GM23338 (cell line): ENCODE data around the gene CCDC197. TPM values are rescaled to one million over a fixed set of nuclear protein-coding genes. Genes with fewer than 3 reads are reported as not detected.

ENCODE experiments used
- ATAC-seq: fragments of 200-7000 bp; cut with Tn5 transposase; 3 replicates; pipeline ENCODE4 v1.9.1; 2020
- DNase-seq: peaks from one replicate; pipeline ENCODE4 v3.0.0-alpha.2; 2015; ENCODE audit warnings: low spot score
- H2AFZ ChIP-seq: fragments of 200-600 bp; sonication (generic); 2 replicates; pipeline ENCODE4 v1.8.0; 2016; ENCODE audit warnings: antibody characterized with exemption, mild to moderate bottlenecking, moderate library complexity
- H3F3A ChIP-seq: fragments of 200-600 bp; sonication (generic); replicated peaks from 2 replicates; pipeline ENCODE4 v1.8.0; 2017; ENCODE audit warnings: antibody characterized with exemption, mixed run types, low read depth
- H3K27ac ChIP-seq: fragments of 200-600 bp; sonication (generic); 2 replicates; pipeline ENCODE4 v1.6.1; 2016; ENCODE audit warnings: low read depth
- H3K27me3 ChIP-seq: fragments of 200-600 bp; sonication (generic); 2 replicates; pipeline ENCODE4 v1.8.0; 2016; ENCODE audit warnings: mild to moderate bottlenecking, mixed run types, moderate library complexity; ENCODE audit not compliant: insufficient read depth
- H3K36me3 ChIP-seq: fragments of 200-600 bp; sonication (generic); 2 replicates; pipeline ENCODE4 v1.8.0; 2016; ENCODE audit warnings: mild to moderate bottlenecking; ENCODE audit not compliant: insufficient read depth
- H3K4me1 ChIP-seq: fragments of 200-600 bp; sonication (generic); 2 replicates; pipeline ENCODE4 v1.8.0; 2016; ENCODE audit warnings: mild to moderate bottlenecking, moderate library complexity; ENCODE audit not compliant: insufficient read depth
- H3K4me2 ChIP-seq: fragments of 200-600 bp; sonication (generic); 2 replicates; pipeline ENCODE4 v1.7.1; 2017; ENCODE audit warnings: mixed run types
- H3K4me3 ChIP-seq: fragments of 200-600 bp; sonication (generic); 2 replicates; pipeline ENCODE4 v1.6.1; 2016; ENCODE audit warnings: mixed run types
- H3K79me2 ChIP-seq: fragments of 200-600 bp; sonication (generic); replicated peaks from 2 replicates; pipeline ENCODE4 v1.8.0; 2017; ENCODE audit warnings: mild to moderate bottlenecking; ENCODE audit not compliant: insufficient read depth
- H3K9me2 ChIP-seq: fragments of 200-600 bp; sonication (generic); 2 replicates; pipeline ENCODE4 v1.8.0; 2017; ENCODE audit not compliant: insufficient read depth
- H4K20me1 ChIP-seq: fragments of 200-600 bp; sonication (generic); replicated peaks from 2 replicates; pipeline ENCODE4 v1.8.0; 2017; ENCODE audit warnings: mild to moderate bottlenecking; ENCODE audit not compliant: insufficient read depth
- H3K27ac Mint-ChIP-seq: 2 replicates; pipeline ENCODE4 v1.8.0; 2020; ENCODE audit warnings: inconsistent platforms, mild to moderate bottlenecking, moderate library complexity, mixed read lengths
- H3K27me3 Mint-ChIP-seq: 3 replicates; pipeline ENCODE4 v1.8.0; 2022; ENCODE audit warnings: low read depth, mild to moderate bottlenecking, moderate library complexity, mixed read lengths, inconsistent platforms; ENCODE audit not compliant: insufficient read depth, poor library complexity
- H3K36me3 Mint-ChIP-seq: 3 replicates; pipeline ENCODE4 v1.8.0; 2021; ENCODE audit warnings: low read depth, mild to moderate bottlenecking, inconsistent platforms, moderate library complexity, mixed read lengths
- H3K4me1 Mint-ChIP-seq: 3 replicates; pipeline ENCODE4 v1.8.0; 2020; ENCODE audit warnings: mild to moderate bottlenecking, inconsistent platforms, mixed read lengths
- H3K4me3 Mint-ChIP-seq: 3 replicates; pipeline ENCODE4 v1.8.0; 2021; ENCODE audit warnings: moderate library complexity, mild to moderate bottlenecking, inconsistent platforms, mixed read lengths
- H3K9me3 Mint-ChIP-seq: 3 replicates; pipeline ENCODE4 v1.8.0; 2020; ENCODE audit warnings: moderate library complexity, mild to moderate bottlenecking, inconsistent platforms, mixed read lengths
- CREB1 ChIP-seq: fragments of 250-450 bp; sonication (Bioruptor Pico); IDR thresholded peaks from 2 replicates; pipeline ENCODE4 v1.5.0; 2020; ENCODE audit warnings: low read depth, mild to moderate bottlenecking, moderate library complexity
- ETS1 ChIP-seq: IDR thresholded peaks from 2 replicates; pipeline ENCODE4 v1.6.1; 2016; ENCODE audit warnings: antibody characterized with exemption
- EZH2 ChIP-seq: fragments of 200-600 bp; sonication (generic); IDR thresholded peaks from one replicate; pipeline ENCODE4 v1.8.0; 2017; ENCODE audit warnings: antibody characterized with exemption, mild to moderate bottlenecking, low read depth; ENCODE audit not compliant: unreplicated experiment
- POLR2AphosphoS5 ChIP-seq: IDR thresholded peaks from 2 replicates; pipeline ENCODE4 v1.6.1; 2016; ENCODE audit warnings: antibody characterized with exemption, low read depth
- REST ChIP-seq: IDR thresholded peaks from one replicate; pipeline ENCODE4 v1.6.1; 2018; ENCODE audit warnings: antibody characterized with exemption; ENCODE audit not compliant: unreplicated experiment
- STAT1 ChIP-seq: IDR thresholded peaks from one replicate; pipeline ENCODE4 v1.6.1; 2016; ENCODE audit warnings: antibody characterized with exemption; ENCODE audit not compliant: unreplicated experiment
- ZNF114 ChIP-seq: fragments of 250-450 bp; sonication (Bioruptor Pico); IDR thresholded peaks from 2 replicates; pipeline ENCODE4 v1.5.0; 2020; ENCODE audit warnings: mild to moderate bottlenecking, moderate library complexity
- ZNF331 ChIP-seq: fragments of 250-450 bp; sonication (Bioruptor Pico); IDR thresholded peaks from 2 replicates; pipeline ENCODE4 v1.5.0; 2020; ENCODE audit warnings: low read depth, mild to moderate bottlenecking, moderate library complexity
- ZNF462 ChIP-seq: fragments of 250-450 bp; sonication (Bioruptor Pico); IDR thresholded peaks from 2 replicates; pipeline ENCODE4 v1.5.0; 2020; ENCODE audit warnings: mild to moderate bottlenecking, moderate library complexity
- polyA plus RNA-seq: library from polyadenylated mRNA; unstranded; fragments of >200 nt; fragmentation: Nextera tagmentation; extraction: Ambion mirVana; gene quantifications from 2 replicates; pipeline ENCODE4 v1.2.1, GENCODE V29; 2016
- total RNA-seq: library from RNA; depleted of rRNA; stranded (reverse); fragments of >200 nt; shearing (Covaris generic); gene quantifications from 2 replicates; pipeline ENCODE4 v1.2.3, GENCODE V29; 2014

CCDC197 gene
- total and polyA plus RNA-seq, 2 experiments from 2014 or later, result not detected

- TF ChIP-seq ZNF462 (no peak), EZH2 (no peak), STAT1 (no peak), ETS1 (no peak), CREB1 (no peak)
Measured at GRCh38 chr14:93972618-93973205, 24.4 kb upstream of the CCDC197 start (continued).

GRCh38 chr14:93973607-93974006, 23.5 kb upstream of the CCDC197 start:
- Histone ChIP-seq H3K4me3 (no peak overlapping the region), H3K4me1 (no peaks in the 10 kb centered on the region; the same call in 1 of the 2 replicates), H4K20me1 (no peaks in the 10 kb centered on the region), H2AFZ (peak overlapping the region; percentile 59; the same call in 1 of the 2 replicates), H3K9me2 (no peaks in the 10 kb centered on the region), H3F3A (no peaks in the 10 kb centered on the region), H3K27ac (no peak overlapping the region), H3K79me2 (no peaks in the 10 kb centered on the region), H3K27me3 (no peaks in the 10 kb centered on the region), H3K4me2 (no peak overlapping the region), H3K36me3 (no peaks in the 10 kb centered on the region)
- H3K27me3 Mint-ChIP-seq, result peaks cover 9% of the 10 kb centered on the region
- H3K27ac Mint-ChIP-seq, result no peak overlapping the region
- no peaks in the 10 kb centered on the region for H3K36me3 Mint-ChIP-seq
- DNase-seq, result no peak
- peaks cover 12% of the 10 kb centered on the region for H3K4me1 Mint-ChIP-seq
- H3K9me3 Mint-ChIP-seq, result no peaks in the 10 kb centered on the region
- no peak overlapping the region for H3K4me3 Mint-ChIP-seq
- no peak for ATAC-seq
- TF ChIP-seq CREB1 (no peak), REST (no peak), ZNF114 (CRISPR knock-in tag) (no peak), ZNF331 (CRISPR knock-in tag) (no peak), POLR2AphosphoS5 (no peak)
